Measurements from ENCODE around the gene FAT4. TPM values are rescaled to one million over a fixed set of nuclear protein-coding genes. Genes with fewer than 3 reads are reported as not detected.

The FAT4 gene
- total and polyA plus RNA-seq, 9 of the 15 experiments (the other 6 are each of a cell fraction or from before 2014, with no cell fraction given), result 0.01 TPM; not detected in 8

DNA sequence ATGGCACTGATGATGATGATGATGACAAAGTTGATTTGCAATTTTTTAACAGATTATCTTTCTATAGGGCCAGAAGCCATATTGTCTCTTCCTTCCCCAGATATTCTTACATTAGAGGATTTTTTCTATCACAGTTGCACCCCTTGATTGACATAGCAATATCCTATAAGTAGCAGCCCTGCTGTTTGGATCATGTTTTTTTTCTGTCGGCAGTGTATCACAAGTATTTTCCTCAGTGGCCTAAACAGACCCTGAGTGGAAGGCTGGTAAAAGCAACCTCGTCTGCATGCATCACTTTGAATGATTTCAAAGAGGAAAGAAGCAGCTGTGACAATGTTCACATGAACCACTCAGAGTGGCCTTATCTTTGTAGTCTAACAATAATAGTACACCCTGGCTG is 41.0 kb downstream of the FAT4 start (continued):
- TF ChIP-seq JUN (IDR thresholded peaks at IDR 0.05; ENCODE audit: borderline replicate concordance, low read depth, low read length) (no peak), JUN (CRISPR knock-in tag; IDR thresholded peaks at IDR 0.05; ENCODE audit: borderline replicate concordance) (no peak), ZNF644 (tag; IDR thresholded peaks at IDR 0.05; ENCODE audit: low read depth) (no peak), TSC22D4 (tag; IDR thresholded peaks at IDR 0.05) (no peak), ESRRB (CRISPR knock-in tag; IDR thresholded peaks at IDR 0.05; ENCODE audit: borderline replicate concordance) (no peak)

DNA sequence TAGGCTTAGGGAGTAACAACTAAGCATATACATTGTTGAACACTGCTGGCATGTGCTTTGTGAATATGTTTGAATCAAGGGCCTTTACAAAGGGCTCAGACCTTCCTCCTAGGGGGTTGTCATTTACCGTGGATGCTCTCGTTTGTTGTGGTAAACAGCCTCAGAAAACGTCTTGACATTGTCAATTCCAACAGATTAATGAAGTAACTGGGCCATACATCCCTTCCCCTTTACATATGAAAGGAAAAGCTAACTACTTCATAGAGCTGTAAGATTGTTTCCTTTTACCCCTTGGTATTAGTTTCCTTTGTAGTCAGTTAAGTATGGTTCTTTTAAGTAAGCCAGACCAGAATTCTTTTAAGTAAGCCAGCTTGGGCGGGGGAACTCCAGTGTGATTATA is 42.9 kb downstream of the FAT4 start:
- ATAC-seq (no peak), FAIRE-seq (no peak), DNase-seq (ENCODE audit: extremely low read depth in 1 of 4, low spot score in 3 of 4) (no peak)
- Histone ChIP-seq H3K4me2 (ENCODE audit: insufficient read depth, low read length) (no peak overlapping the region), H3K4me1 (replicated peaks in 1 of 2; ENCODE audit: control insufficient read depth in 2 of 2, insufficient read depth in 2 of 2, low read length in 2 of 2) (no peaks in the 10 kb centered on the region), H3K9ac (ENCODE audit: insufficient read depth in 1 of 2, low read depth in 2 of 2, low read length in 2 of 2) (no peak overlapping the region), H3K79me2 (ENCODE audit: control insufficient read depth, insufficient read depth, low read length) (no peaks in the 10 kb centered on the region), H3K9me1 (ENCODE audit: control insufficient read depth, insufficient read depth, low read length) (no peaks in the 10 kb centered on the region), H4K20me1 (replicated peaks; ENCODE audit: control insufficient read depth, insufficient read depth, low read length) (no peaks in the 10 kb centered on the region), H3K27ac (ENCODE audit: extremely low read depth, low read depth, low read length) (no peak overlapping the region), H3K4me3 (no peak overlapping the region), H2AFZ (ENCODE audit: low read depth, low read length) (no peak overlapping the region), H3K9me3 (replicated peaks; ENCODE audit: control insufficient read depth, insufficient read depth, low read depth, low read length) (no peaks in the 10 kb centered on the region), H3K27me3 (ENCODE audit: control insufficient read depth in 2 of 2, insufficient read depth in 2 of 2, low read length in 2 of 2) (no peaks in the 10 kb centered on the region), H3K36me3 (ENCODE audit: control insufficient read depth, insufficient read depth, low read length) (no peaks in the 10 kb centered on the region)
- in situ Hi-C loops (cut with MboI), result no loop called here
- intact Hi-C loops (cut with micrococcal nuclease), result no loop called here
- no TSS peak for BruUV-seq (replicated peaks)
- POLR2A ChIA-PET, result no interaction called here
- no peak for TF ChIP-seq TCF3 (CRISPR knock-in tag; IDR thresholded peaks at IDR 0.05)
- 0% methylated on average over 4 of the region's 4 CpGs for WGBS (ENCODE audit: insufficient coverage, low coverage, missing lambda C conversion rate)
- CTCF ChIA-PET (ENCODE audit: low intra/inter-chr PET ratio), result no interaction called here
